GM12891 (cell line): ENCODE measurements around the gene FUBP3.
"Not testable (repeated sequence)": the region's sequence is repeated elsewhere in the genome, so short reads cannot be mapped to it uniquely, and the experiment has no call there.

ENCODE experiments used
- DNase-seq: peaks from one replicate; pipeline ENCODE4 v3.0.0; 2011; ENCODE audit warnings: low spot score; ENCODE audit not compliant: insufficient read length
- FAIRE-seq: peaks from 2 replicates; lab custom pipeline; 2011; peaks lifted over from hg19 to GRCh38; lab: Jason Lieb, UNC
- PAX5 ChIP-seq: IDR thresholded peaks from 2 replicates; pipeline ENCODE4 v1.6.1; 2011; ENCODE audit warnings: low read length, moderate library complexity, mild to moderate bottlenecking; ENCODE audit not compliant: insufficient read depth, severe bottlenecking
- POLR2A ChIP-seq: IDR thresholded peaks from 2 replicates; pipeline ENCODE4 v1.6.1; 2011; ENCODE audit warnings: low read depth, low read length, control low read depth
- POLR2AphosphoS5 ChIP-seq: IDR thresholded peaks from 2 replicates; pipeline ENCODE4 v1.6.1; 2011; ENCODE audit warnings: low read depth, low read length, control low read depth
- POU2F2 ChIP-seq: IDR thresholded peaks from 2 replicates; pipeline ENCODE4 v1.6.1; 2011; ENCODE audit warnings: low read depth, mild to moderate bottlenecking, control low read depth, low read length, moderate library complexity
- SPI1 ChIP-seq: IDR thresholded peaks from 2 replicates; pipeline ENCODE4 v1.6.1; 2011; ENCODE audit warnings: low read depth, low read length, control low read depth
- TAF1 ChIP-seq: IDR thresholded peaks from 2 replicates; pipeline ENCODE4 v1.6.1; 2011; ENCODE audit warnings: low read depth, low read length, control low read depth

FUBP3 gene

DNA sequence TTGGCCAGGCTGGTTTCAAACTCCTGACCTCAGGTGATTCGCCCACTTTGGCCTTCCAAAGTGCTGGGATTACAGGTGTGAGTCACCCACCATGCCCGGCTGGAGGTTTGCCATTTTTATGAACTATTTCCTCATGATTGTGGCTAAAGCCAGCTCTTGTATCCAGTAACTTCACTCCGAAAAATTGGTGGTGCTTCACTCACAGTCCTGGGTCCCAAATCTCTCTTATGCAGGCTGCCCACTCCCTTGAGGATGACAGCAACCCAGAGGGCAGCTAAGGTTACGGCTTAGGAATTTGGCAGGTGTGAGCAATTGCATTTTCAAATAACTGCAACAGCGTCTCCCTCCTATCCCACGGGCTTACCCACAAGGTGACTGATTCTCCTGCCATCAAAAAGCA is 23.4 kb upstream of the FUBP3 start:
- no peak for FAIRE-seq
- TF ChIP-seq POLR2AphosphoS5 (no peak), SPI1 (no peak), TAF1 (no peak), PAX5 (no peak), POU2F2 (no peak), POLR2A (no peak)
- DNase-seq: no peak

DNA sequence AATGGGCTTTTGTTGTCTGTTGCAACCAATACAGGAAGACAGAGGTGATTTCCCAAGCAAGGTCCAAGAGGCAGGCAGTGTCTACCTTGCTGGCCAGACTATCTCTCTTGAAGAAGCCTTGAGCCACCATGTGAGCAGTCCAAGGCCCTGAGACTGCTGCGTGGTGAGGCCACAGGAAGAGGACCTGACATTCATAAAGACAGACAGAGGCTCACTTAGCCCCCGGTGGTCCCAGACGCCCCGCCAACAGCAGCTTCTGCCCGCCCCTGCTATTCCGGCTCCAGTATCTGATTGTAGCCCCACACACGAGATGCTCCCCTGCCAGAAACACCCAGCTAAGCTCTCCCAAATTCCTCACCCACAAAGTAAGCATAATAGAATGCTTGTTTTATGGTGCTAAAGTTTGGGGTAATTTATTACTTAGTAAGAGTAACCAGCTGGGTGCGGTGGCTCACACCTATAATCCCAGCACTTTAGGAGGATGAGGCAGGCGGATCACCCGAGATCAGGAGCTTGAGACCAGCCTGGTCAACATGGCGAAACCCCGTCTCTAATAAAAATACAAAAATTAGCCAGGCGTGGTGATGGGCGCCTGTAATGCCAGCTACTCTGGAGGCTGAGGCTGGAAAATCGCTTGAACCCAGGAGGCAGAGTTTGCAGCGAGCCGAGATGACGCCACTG is 22.8 kb upstream of the FUBP3 start:
- TF ChIP-seq PAX5 (no peak), POLR2A (no peak), POLR2AphosphoS5 (no peak)
- FAIRE-seq (no peak), DNase-seq (no peak)

DNA sequence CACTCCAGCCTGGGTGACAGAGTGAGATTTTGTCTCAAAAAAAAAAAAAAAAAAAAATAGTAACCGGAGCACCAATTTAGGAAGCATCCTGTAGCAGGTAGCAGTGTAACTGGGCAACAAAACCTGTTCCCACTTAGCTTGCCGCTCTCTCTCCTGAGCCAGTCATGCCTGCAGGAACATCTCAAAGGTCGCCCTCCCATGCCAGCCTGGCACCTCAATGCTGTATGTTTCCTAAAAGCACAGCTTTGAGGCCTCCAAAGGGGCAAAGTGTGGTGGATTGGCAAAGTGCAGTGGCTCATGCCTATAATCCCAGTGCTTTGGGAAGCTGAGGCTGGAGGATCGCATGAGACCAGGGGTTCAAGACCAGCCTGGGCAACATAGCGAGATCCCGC is 22.3 kb upstream of the FUBP3 start:
- no peak for DNase-seq
- no peak for TF ChIP-seq POLR2AphosphoS5
- TF ChIP-seq POU2F2: no peak
- no peak for TF ChIP-seq SPI1
- TF ChIP-seq POLR2A: no peak
- TF ChIP-seq TAF1: no peak
- no peak for TF ChIP-seq PAX5
- FAIRE-seq: no peak

DNA sequence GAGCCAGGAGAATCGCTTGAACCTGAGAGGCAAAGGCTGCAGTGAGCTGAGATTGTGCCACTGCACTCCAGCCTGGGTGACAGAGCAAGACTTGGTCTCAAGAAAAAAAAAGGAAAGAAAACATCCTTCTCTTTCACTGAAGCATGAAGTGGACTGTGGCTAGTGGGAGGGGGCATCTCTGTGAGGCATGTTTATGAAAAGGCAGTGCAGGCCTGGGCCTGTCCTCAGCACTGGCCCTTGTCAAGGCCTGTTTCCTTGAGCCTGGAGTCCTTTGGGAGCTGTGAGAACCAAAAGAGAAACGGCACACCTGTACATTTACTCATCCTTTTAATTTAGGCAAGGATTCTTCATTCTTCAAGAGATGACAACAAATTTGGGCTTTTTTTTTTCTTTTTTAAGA is 18.3 kb upstream of the FUBP3 start:
- FAIRE-seq: no peak
- no peak for TF ChIP-seq POLR2AphosphoS5
- no peak for TF ChIP-seq POLR2A
- TF ChIP-seq POU2F2: no peak
- no peak for TF ChIP-seq TAF1
- TF ChIP-seq SPI1: no peak
- no peak for TF ChIP-seq PAX5
- no peak for DNase-seq

DNA sequence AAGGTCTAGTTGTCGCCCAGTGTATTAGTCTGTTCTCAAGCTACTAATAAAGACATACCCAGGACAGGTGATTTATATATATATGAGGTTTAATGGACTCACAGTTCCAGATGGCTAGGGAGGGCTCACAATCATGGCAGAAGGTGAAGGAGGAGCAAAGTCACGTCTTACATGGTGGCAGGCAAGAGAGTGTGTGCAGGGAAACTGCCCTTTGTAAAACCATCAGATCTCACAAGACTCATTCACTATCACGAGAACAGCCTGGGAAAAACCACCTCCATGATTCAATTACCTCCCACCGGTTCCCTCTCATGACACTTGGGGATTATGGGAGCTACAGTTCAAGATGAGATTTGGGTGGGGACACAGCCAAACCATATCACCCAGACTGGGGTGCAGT is 16.9 kb upstream of the FUBP3 start:
- not testable (repeated sequence) for FAIRE-seq, DNase-seq

DNA sequence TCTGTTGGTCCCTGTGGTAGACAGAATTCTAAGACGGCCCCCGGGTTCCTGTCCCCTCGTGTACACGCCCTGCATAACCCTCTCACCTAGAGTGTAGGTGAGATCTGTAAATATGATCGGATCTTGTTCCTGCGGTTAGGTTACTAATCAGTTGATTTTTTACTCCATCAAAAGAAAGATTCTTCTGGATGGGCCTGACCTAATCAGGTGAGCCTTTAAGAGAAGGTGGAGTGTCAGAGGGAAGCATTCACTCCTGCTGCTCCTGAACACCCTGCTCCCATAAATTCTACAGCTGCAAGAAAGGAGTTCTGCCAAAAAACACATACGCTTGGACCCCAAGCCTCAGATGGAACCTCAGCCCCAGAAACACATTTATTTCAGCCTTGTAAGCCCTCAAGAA is 15.6 kb upstream of the FUBP3 start:
- FAIRE-seq (no peak), DNase-seq (no peak)
- TF ChIP-seq POU2F2 (no peak), POLR2A (no peak), PAX5 (no peak), SPI1 (no peak), POLR2AphosphoS5 (no peak), TAF1 (no peak)

DNA sequence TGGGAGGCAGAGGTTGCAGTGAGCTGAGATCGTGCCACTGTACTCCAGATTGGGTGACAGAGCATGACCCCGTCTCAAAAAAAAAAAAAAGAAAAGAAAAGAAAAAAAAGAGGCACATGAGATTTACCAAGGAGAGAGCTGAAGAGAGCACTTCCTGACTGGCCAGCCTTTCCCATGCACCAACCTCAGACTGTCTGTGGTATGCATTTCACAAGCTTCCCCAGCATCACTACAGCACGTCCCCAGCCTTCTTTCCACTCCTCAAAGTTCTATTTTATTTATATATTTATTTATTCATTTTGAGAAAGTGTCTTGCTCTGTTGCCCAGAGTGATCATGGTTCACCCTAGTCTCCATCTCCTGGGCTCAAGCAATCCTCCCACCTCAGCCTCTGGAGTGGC is 13.6 kb upstream of the FUBP3 start:
- TF ChIP-seq POLR2AphosphoS5 (no peak), POU2F2 (no peak), PAX5 (no peak), POLR2A (no peak), TAF1 (no peak), SPI1 (no peak)
- DNase-seq (no peak), FAIRE-seq (no peak)

DNA sequence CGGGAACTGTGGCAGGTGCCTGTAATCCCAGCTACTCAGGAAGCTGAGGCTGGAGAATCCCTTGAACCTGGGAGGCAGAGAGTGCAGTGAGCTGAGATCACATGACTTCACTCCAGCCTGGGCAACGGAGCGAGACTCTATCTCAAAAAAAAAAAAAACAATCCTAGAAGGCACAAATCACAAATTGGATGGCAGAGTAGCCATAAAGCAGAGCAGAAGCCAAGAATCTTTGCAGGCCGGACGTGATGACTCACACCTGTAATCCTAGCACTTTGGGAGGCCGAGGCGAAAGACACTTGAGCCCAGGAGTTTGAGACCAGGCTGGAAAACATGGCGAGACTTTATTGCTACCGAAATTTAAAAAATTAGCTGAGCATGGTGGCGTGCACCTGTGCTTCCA is 9.2 kb upstream of the FUBP3 start:
- DNase-seq (no peak), FAIRE-seq (no peak)
- TF ChIP-seq POLR2A (no peak), SPI1 (no peak), POU2F2 (no peak), POLR2AphosphoS5 (no peak), PAX5 (no peak), TAF1 (no peak)

DNA sequence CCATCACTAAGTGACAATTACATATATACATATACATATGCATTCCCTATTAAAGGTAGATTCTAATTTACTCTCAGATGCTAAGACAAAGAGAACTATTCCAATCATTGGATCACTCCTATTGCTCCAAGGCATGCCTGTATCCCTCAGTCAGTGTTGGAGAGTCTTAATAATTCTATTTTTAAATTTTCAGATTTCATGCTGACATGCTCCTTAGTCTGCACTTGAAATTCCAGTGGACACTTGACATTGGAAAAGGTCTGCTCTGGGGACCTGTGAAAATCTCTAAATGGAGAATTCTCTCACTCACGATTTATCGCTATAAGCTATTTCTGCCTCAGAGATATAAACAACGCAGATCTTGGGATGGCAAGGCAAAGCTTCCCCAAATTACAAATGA is 3.9 kb upstream of the FUBP3 start:
- DNase-seq (no peak), FAIRE-seq (no peak)
- TF ChIP-seq TAF1: no peak
- TF ChIP-seq POLR2AphosphoS5: no peak
- no peak for TF ChIP-seq POU2F2
- TF ChIP-seq PAX5: no peak
- no peak for TF ChIP-seq POLR2A
- no peak for TF ChIP-seq SPI1

DNA sequence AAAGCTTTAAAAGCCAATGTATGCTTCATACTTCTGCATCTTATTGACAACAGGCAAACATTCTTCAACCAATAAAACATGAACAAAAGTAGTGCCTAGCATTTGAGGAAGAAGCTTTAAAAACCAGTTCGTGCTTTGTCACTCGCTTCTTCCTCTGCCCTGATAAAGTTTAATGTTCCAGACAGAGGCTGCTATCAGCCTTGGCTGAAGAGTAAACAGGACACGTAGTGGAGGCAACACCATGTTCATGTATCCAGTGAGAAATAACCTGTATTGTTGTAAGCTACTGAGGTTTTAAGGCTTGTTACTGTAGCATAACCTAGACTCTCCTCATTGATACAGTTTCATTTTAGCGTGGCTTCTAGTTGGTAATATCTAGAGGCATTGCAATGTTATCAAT is 3.2 kb upstream of the FUBP3 start:
- TF ChIP-seq PAX5: no peak
- no peak for TF ChIP-seq POU2F2
- no peak for TF ChIP-seq SPI1
- no peak for TF ChIP-seq TAF1
- no peak for TF ChIP-seq POLR2AphosphoS5
- TF ChIP-seq POLR2A: no peak
- FAIRE-seq (no peak), DNase-seq (no peak)
